Measurements from ENCODE around the gene CABLES1. TPM values are rescaled to one million over a fixed set of nuclear protein-coding genes. Genes with fewer than 3 reads are reported as not detected.

Gene CABLES1
- total and polyA plus RNA-seq, 2 of the 8 experiments (the other 6 are each of a cell fraction or from before 2014, with no cell fraction given): 9.2 to 26.4 TPM

DNA sequence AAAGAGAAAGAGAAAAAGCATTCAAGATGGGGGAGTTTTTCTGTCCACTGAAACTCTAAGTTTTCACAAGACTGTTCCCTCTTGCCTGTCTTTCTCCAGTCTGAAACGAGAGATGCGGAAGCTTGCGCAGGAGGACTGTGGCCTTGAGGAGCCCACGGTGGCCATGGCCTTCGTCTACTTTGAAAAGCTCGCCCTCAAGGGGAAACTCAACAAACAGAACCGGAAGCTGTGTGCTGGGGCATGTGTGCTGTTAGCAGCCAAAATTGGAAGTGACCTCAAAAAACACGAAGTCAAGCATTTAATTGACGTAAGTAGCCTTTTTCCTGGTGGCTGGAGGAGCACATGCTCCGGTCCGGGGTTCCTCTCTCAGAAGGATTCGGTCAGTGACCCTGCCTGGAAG lies 118.3 kb downstream of the CABLES1 start:
- WGBS, 2 experiments (ENCODE audit: extremely low coverage in 1 of 2, insufficient coverage in 1 of 2, insufficient read length in 1 of 2, insufficient replicate concordance in 2 of 2, low coverage in 1 of 2, low lambda C conversion rate in 2 of 2, missing lambda C conversion rate in 1 of 2): 95% methylated on average over 12 of the region's 12 CpGs; no CpG with 5 or more reads in 1 of the 2 experiments
- H2BK120ac ChIP-seq (replicated peaks; ENCODE audit: low read depth, low read length): no peak overlapping the region
- H3K23me2 ChIP-seq (ENCODE audit: low read depth, low read length): no peaks in the 10 kb centered on the region
- no peak overlapping the region for H2AFZ ChIP-seq (ENCODE audit: low read length)
- no peak overlapping the region for H3K9ac ChIP-seq (replicated peaks in 1 of 4; ENCODE audit: extremely low read depth in 1 of 4, low read depth in 3 of 4, low read length in 3 of 4)
- no peak for DNase-seq (ENCODE audit: low read depth in 1 of 2, low spot score in 2 of 2)
- no peak overlapping the region for H2AK5ac ChIP-seq (ENCODE audit: low read depth, low read length)
- no peak overlapping the region for H3K4me3 ChIP-seq (ENCODE audit: extremely low read depth in 1 of 4, insufficient read depth in 2 of 4, low read depth in 3 of 4, low read length in 4 of 4)
- H2BK5ac ChIP-seq (ENCODE audit: low read depth, low read length): no peak overlapping the region
- FAIRE-seq: no peak
- H3K27ac ChIP-seq (ENCODE audit: low read depth, low read length): no peak overlapping the region
- no peaks in the 10 kb centered on the region for H3K79me1 ChIP-seq (ENCODE audit: low read depth, low read length)
- ChIA-PET POLR2A (ENCODE audit: partially characterized antibody) (no interaction called here), CTCF (ENCODE audit: partially characterized antibody) (interaction anchor here (0.9 to 1.3 kb wide), 2 partner anchors 13 to 51 kb away, joined by 3 to 4 read pairs; no protein-coding TSS in a partner anchor)
- H3K36me3 ChIP-seq (ENCODE audit: control insufficient read depth in 2 of 4, insufficient read depth in 4 of 4, low read length in 3 of 4): peaks cover 0 to 52% (median 38%) of the 10 kb centered on the region in 4 experiments
- H3K18ac ChIP-seq (ENCODE audit: extremely low read depth, low read length): no peak overlapping the region
- H3K23ac ChIP-seq (ENCODE audit: insufficient read length): no peak overlapping the region
- no peak overlapping the region for H3K4ac ChIP-seq (replicated peaks; ENCODE audit: insufficient read length, low read depth, low read length)
- no peak overlapping the region for H4K8ac ChIP-seq (ENCODE audit: extremely low read depth, insufficient read depth, low read length)
- no peaks in the 10 kb centered on the region for H3K79me2 ChIP-seq (ENCODE audit: control insufficient read depth in 1 of 2, insufficient read depth in 2 of 2, low read length in 2 of 2)
- no peaks in the 10 kb centered on the region; a peak in 1 of 7 replicates for H3K27me3 ChIP-seq (replicated peaks in 1 of 4; ENCODE audit: control insufficient read depth in 3 of 4, extremely low read depth in 1 of 4, insufficient read depth in 3 of 4, low read length in 3 of 4)
- H4K91ac ChIP-seq (replicated peaks; ENCODE audit: insufficient read length, low read length): no peak overlapping the region
- peaks cover 4 to 5% of the 10 kb centered on the region in 2 experiments; a peak in 3 of 4 replicates for H3K9me3 ChIP-seq (ENCODE audit: insufficient read depth in 2 of 2, low read depth in 1 of 2, low read length in 1 of 2)
- peaks cover 0 to under 1% (median 0%) of the 10 kb centered on the region in 4 experiments; a peak in 2 of 7 replicates for H3K4me1 ChIP-seq (replicated peaks in 1 of 4; ENCODE audit: control insufficient read depth in 3 of 4, insufficient read depth in 4 of 4, low read length in 3 of 4)
- H3K56ac ChIP-seq (replicated peaks; ENCODE audit: insufficient read length, low read depth, low read length): no peak overlapping the region
- no peak overlapping the region for H3K14ac ChIP-seq (ENCODE audit: insufficient read length)
- no peak overlapping the region for H3K4me2 ChIP-seq (ENCODE audit: insufficient read depth in 1 of 2, low read depth in 2 of 2, low read length in 2 of 2)
- no peak overlapping the region for H2BK15ac ChIP-seq (ENCODE audit: low read length)
- no peak overlapping the region for H2BK12ac ChIP-seq (ENCODE audit: low read depth, low read length)
- no peak overlapping the region for H4K5ac ChIP-seq (ENCODE audit: insufficient read length, low read depth, low read length)
- no peaks in the 10 kb centered on the region for H4K20me1 ChIP-seq (replicated peaks in 1 of 2; ENCODE audit: control insufficient read depth in 1 of 2, insufficient read depth in 2 of 2, low read length in 2 of 2)
- no peak overlapping the region for H2BK20ac ChIP-seq (ENCODE audit: low read length)
- TF ChIP-seq EP300 (IDR thresholded peaks at IDR 0.05; ENCODE audit: borderline replicate concordance in 1 of 2, low read depth in 2 of 2, low read length in 2 of 2) (no peak), POLR2AphosphoS5 (IDR thresholded peaks at IDR 0.05; ENCODE audit: low read depth, low read length) (no peak), FOSL1 (IDR thresholded peaks at IDR 0.05; ENCODE audit: insufficient read depth, low read depth, low read length) (no peak), SIN3A (conservative IDR thresholded peaks at IDR 0.05 in 1 of 2, IDR thresholded peaks at IDR 0.05 in 1 of 2; ENCODE audit: low read depth in 1 of 2, low read length in 2 of 2) (no peak), RBBP5 (IDR thresholded peaks at IDR 0.05; ENCODE audit: borderline replicate concordance, low read depth, low read length) (no peak)
